SU-DHL-6 (cell line): ENCODE data around the gene ZNF554.

Source experiments
- CTCF ChIP-seq: fragments of 200-600 bp; sonication (generic); IDR thresholded peaks from one replicate; pipeline ENCODE4 v1.5.1; 2017; ENCODE audit warnings: antibody characterized with exemption, mild to moderate bottlenecking, low read length, moderate library complexity; ENCODE audit not compliant: insufficient read depth, poor library complexity, severe bottlenecking
- EZH2phosphoT487 ChIP-seq: fragments of 200-600 bp; sonication (generic), shearing (Covaris generic); conservative IDR thresholded peaks from 2 replicates; pipeline ENCODE4 v1.6.1; 2018; ENCODE audit warnings: mild to moderate bottlenecking, antibody characterized with exemption, low read length, moderate library complexity, mixed read lengths

- TF ChIP-seq CTCF (no peak), EZH2phosphoT487 (no peak)
Observed at GRCh38 chr19:2846180-2846894, 26.7 kb downstream of the ZNF554 start.
